GM18507 (cell line): ENCODE data around the gene ATP8B4.
"Not testable (repeated sequence)": the region's sequence is repeated elsewhere in the genome, so short reads cannot be mapped to it uniquely, and the experiment has no call there.

Experiments used
- DNase-seq: peaks from one replicate; pipeline ENCODE4 v3.0.0; 2011; ENCODE audit warnings: low read depth; ENCODE audit not compliant: insufficient read length; ENCODE audit errors: extremely low spot score
- FAIRE-seq: peaks from 2 replicates; lab custom pipeline; 2011; peaks lifted over from hg19 to GRCh38; lab: Jason Lieb, UNC

ATP8B4 gene

DNA sequence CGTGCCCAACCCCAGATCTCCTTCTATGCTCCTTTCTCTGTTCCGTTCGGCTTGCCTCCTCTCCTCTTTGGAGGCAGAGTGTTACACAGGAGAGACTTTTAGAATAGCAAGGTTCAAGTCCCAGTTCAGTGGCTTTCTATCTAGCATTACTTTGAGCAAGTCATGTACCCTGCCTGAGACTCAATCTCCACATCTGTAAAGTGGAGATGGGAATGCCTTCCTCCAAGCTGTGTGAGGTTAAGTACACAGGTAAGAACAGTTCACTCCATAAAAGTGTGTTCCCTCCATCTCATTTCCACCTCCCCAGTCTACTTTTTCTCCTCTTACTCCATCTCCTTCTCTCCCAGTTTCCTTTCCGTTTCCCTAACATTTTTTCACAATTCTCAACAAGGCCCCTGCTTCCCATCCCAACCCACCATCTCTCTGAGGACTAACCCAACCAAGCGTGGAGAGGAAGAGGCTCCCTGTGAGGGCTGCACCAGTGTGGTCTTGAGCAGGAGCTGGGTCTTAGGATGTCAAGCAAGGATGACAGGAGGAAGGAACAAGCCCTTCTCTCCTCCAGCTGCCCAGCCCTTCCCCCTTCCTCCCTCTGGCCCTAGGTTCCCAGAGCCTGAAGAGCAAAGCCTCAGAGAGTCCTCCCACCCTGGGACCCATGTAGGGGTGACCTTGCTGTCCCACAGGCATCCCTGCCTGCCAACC is 6.4 kb downstream of the ATP8B4 start:
- DNase-seq (no peak), FAIRE-seq (no peak)

DNA sequence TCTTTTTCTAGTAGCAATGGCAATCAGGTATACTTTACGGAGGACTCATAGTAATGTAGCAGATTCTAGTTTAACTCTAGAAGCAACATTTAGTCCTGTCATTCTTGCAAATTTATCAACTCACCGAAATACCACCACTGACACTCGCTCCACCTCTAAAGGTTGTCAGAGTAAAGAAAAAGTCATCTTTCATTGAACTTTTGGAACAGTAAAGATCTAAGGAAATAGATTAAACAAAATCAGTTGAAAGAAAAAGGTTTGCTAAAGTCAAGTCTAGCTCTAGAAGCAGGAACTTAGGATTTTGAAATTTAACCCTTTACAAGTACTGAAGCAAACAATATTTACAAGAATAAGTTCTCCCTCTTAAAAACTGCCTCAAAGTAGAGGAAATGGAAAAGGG is 8.7 kb downstream of the ATP8B4 start:
- FAIRE-seq (no peak), DNase-seq (no peak)

- DNase-seq (no peak), FAIRE-seq (peak; percentile 48)
Observed at GRCh38 chr15:50109076-50109987, 9.7 kb downstream of the ATP8B4 start.

DNA sequence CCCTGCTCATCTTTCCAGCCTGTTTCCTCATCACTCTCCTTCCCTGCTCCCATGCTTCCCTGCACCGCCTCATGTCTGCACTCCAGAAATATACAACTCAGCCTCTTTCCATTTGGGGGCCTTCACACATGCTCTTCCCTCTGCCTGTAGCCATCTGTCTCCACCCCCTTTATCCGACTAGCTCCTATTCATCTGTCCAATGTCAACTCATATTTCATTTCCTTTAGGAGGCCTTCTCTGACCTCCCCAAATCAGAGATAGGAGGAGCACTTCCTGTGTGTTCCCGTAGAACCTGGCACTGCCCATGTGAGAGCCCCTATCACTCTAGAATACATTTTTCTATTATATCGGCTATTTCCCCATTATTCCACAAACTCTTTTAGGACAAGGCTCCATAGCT is 10.6 kb downstream of the ATP8B4 start:
- DNase-seq (no peak), FAIRE-seq (no peak)

DNA sequence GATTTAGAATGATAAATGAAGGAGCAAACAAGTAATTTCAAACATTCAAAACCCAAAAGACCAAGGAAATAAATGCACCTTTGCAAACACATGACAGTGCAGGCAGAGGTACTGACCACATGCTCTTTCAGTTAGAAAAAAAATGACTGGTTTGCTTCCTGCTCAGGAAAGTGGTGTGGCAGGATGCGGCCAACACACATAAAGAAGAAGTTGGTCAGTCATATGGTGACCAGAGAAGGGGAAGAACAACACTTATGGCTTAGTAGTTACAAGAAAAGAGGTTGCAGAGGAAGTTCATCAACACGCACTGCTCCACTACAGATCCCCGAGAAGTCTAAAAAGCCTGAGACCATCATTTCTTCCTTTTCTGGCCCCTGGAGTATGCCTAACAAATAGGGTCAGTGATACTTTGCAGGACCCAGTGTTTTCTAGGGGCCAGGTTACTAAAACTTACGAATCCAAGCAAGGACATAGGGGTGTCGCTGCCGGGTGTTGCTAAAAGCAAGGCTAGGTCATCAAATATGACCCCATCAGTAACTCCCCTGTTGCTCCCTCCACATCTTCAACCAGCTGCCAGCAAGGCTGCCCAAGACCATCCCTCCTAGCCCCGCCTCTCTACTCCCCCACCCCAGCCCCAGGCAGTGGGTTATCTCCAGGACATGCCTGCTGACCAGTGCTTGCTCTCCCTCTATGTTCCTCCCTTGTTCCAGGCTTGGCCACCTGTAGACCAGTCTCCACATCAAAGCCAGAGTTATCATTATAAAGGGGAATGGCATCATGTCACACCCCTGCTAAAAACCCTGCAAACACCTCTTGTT is 11.2 kb downstream of the ATP8B4 start:
- DNase-seq: peak; percentile 49

DNA sequence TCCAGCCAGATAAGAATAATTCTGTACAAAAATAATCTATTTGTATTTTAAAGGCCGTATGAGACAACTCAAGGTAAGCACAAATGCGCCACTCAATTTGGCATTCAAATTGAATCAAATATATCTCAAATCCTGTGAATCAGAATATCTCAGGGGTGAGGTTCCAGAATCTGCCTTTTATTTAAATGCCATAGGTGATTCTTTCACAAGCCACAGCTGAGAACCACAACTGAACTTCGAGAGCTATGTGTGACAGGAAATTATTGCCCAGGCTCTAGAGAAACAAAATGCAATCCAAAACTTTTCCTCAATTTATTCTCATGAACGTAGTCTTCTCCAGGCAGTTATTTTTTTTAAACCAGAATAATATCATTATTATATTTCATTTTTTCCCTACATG is 11.9 kb downstream of the ATP8B4 start:
- FAIRE-seq (no peak), DNase-seq (no peak)

More for the DNA sequence above, 11.2 kb downstream of the ATP8B4 start:
- FAIRE-seq: peak; percentile 98

- no peak for FAIRE-seq
- DNase-seq: no peak
Observed at GRCh38 chr15:50106457-50106856, 12.6 kb downstream of the ATP8B4 start.

DNA sequence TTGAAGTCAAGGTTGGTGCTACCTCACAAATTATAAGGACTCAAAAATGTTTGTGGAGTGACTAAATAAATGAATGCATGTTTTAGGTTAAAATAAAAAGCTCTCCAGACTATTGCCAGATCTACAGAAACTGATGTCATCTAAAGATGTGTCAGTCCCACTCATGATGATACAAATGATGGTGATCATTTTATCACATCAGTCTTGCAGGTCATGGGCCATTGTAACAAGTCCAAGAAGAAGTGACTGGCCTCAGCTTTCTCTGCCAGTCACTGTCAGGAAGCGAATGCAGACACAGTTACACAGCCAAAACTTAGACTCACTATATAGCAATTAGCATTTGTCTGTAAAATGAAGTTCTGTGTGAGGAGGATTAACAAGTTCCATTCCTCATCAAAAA is 18.5 kb downstream of the ATP8B4 start:
- no peak for FAIRE-seq
- DNase-seq: no peak

GRCh38 chr15:50098545-50098944 is 20.5 kb downstream of the ATP8B4 start:
- DNase-seq: no peak
- FAIRE-seq: no peak

DNA sequence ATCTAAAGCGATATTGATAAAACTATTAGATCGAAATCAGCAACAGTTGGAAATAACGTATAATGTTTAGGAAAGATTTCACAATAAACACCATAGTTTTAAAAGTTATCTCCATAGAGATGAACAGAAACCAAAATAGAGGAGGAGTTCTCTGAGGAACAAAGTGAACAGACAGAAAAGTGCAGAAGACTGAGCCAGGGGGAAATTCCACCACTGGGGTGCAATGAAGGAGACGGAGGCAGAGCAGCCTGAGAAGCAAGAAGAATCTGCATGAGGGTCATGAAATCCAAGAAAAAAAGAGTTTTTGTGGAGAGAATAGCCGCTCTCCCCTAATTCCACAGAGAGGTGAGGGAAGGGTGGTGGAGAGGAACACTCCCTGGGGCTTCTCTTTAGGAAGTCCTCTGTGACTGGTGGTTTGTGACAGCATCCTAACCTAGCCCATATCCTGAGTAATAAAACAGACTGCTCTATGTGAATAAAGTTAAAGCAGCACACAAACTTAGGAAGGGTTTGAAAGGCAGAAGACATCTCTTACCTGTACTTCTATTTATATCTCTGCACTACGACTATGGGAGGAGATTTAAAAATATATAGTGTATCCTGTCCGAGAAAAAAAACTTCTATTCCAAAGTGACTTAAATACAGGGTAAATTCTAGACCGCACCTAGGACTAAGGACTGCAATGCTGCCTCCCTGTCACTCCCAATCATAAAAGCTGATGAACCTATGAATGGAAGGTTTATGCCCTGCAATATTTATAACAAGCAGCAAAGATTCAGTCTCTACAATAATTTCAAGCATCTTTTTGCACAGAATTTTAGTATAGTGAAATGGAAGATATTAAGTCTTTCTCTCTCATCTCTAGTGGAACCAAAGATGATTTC is 22.9 kb downstream of the ATP8B4 start:
- FAIRE-seq: no peak
- no peak for DNase-seq

DNA sequence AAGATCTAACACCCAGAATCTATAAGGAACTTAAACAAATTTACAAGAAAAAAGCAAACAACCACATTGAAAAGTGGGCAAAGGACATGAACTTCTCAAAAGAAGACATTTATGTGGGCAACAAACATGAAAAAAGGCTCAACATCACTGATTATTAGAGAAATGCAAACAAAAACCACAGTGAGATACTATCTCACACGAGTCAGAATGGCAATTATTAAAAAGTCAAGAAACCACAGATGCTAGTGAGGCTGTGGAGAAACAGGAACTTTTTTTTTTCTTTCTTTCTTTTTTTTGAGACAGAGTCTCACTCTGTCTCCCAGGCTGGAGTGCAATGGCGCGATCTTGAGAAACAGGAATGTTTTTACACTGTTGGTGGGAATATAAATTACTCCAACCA is 29.6 kb downstream of the ATP8B4 start:
- not testable (repeated sequence) for DNase-seq, FAIRE-seq

- DNase-seq (no peak), FAIRE-seq (no peak)
Observed at GRCh38 chr15:50084932-50085331, 34.1 kb downstream of the ATP8B4 start.

GRCh38 chr15:50083424-50084025 is 35.5 kb downstream of the ATP8B4 start:
- DNase-seq (no peak), FAIRE-seq (no peak)

GRCh38 chr15:50082066-50082465 is 37.0 kb downstream of the ATP8B4 start:
- DNase-seq (no peak), FAIRE-seq (no peak)

DNA sequence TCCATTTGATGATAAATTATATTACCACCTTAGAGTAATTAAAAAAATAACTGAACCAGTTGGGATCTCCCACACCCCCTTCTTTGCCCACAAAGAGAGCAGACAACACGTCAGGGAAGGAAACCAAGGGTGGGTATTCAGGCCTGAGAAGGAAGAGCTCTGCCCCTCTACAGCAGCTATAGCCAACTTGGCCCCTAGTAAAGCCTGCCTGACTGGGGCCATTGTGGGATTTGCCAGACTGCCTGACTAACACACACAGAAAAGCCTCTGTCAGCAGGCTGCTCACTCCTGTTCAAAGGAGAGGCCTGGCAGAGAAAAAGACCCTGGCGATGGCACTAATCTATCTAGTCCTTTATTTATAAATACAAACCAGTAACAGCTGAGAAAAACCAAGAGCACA is 41.4 kb downstream of the ATP8B4 start:
- no peak for FAIRE-seq
- no peak for DNase-seq

DNA sequence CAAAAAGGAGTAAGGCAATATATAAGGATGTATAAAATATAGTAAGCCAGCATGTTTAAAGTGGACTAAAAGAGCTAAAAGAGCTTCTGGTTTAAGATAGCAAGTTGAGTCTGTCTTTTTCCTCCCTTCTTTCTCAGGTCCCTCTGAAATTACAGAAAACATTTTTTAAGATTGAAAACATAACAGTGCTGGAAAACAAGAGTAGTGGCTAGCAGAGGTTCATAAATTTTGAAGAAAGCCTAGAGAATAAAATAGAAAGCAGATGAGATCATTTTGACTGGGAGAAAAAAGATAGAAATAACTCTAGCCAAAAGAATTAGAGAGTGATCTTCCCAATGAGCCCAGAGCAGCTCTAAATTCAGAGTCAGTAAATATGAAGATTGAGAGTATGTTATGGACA is 41.9 kb downstream of the ATP8B4 start:
- DNase-seq (no peak), FAIRE-seq (no peak)

- FAIRE-seq (no peak), DNase-seq (no peak)
Observed at GRCh38 chr15:50075319-50075718, 43.7 kb downstream of the ATP8B4 start.

DNA sequence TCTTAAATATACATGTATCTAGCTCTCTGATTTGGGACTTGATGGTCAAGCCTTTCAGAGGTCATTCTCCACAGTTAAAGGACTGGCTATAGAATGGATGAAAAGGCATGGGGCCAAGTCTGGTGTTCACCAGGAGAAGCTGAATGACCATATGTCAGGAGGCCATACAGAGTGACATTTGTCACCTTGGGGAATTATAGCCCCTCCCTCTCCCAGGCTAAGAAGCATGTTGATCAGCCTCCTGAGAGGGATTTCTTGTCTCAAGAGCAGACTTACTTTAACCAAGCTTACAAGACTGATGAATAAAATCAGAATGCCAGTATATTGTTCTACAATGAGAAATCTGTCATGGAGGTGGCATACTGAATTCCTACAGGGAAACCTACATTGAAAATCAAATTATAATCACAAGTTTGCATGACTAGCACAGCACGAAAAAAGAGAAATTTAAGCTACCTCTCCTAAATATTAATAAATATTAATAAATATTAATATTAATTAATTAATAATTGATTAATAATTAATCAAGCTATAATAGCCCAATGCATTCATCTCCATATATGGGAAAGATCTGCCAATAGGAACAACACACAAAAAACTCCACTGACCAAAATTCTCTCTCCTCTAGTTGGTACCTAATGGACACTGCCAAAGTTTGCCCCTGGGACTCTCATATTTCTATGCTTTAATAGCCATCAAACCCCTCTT is 47.3 kb downstream of the ATP8B4 start:
- no peak for DNase-seq
- no peak for FAIRE-seq
